CD4-positive, alpha-beta T cell treated with Interleukin-4 for 4 hours (primary cell): Measurements from ENCODE around the gene PTPRU.

ENCODE experiments used
- DNase-seq: peaks from one replicate; pipeline ENCODE4 v3.0.0-alpha.2; 2020

Gene PTPRU

DNA sequence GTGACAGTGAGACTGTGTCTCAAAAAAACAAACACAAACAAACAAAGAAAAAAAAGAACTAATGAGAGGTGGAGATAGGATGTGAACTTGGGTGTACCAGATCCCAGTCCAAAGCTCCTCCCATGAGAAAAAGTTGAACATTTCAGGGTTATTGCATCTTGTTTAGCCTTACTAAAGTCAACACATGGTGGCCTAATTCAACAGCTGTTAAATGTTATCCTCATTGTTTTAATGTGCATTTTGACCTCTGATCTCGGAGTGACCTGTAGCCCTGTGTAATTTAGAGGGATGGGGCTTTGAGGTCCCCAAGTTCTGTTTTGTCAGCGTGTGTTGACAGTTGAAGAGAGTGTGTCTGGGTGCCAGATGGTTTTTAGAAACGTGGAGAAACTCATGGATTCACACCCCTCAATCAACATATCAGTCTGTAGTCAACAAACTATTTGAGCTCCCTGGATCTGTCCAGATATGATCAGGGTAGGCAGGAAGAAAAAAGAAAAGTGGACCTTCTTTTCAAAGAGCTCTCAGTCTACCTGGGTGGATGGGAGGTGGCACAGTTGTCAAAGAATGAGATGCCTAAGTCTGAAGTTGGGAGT lies 34.7 kb downstream of the PTPRU start:
- no peak for DNase-seq

DNA sequence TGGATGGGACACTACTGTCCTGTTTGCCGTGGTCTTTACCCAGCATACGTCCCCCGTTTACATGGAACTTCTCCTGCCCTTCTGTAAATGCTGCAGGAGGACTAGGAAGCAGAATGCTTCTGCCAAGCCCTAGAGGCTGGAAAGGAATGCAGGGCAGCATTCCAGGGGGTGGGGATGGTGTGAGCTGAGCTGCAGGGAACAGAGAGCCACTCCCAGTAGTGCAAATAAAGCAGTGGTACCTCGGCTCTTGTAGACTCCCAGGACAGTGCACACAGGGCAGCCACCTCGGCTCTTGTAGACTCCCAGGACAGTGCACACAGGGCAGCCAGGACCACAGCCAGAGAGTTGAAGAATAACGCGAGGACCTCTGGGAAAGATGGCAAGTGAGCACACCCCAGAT lies 35.4 kb downstream of the PTPRU start:
- DNase-seq: no peak

DNA sequence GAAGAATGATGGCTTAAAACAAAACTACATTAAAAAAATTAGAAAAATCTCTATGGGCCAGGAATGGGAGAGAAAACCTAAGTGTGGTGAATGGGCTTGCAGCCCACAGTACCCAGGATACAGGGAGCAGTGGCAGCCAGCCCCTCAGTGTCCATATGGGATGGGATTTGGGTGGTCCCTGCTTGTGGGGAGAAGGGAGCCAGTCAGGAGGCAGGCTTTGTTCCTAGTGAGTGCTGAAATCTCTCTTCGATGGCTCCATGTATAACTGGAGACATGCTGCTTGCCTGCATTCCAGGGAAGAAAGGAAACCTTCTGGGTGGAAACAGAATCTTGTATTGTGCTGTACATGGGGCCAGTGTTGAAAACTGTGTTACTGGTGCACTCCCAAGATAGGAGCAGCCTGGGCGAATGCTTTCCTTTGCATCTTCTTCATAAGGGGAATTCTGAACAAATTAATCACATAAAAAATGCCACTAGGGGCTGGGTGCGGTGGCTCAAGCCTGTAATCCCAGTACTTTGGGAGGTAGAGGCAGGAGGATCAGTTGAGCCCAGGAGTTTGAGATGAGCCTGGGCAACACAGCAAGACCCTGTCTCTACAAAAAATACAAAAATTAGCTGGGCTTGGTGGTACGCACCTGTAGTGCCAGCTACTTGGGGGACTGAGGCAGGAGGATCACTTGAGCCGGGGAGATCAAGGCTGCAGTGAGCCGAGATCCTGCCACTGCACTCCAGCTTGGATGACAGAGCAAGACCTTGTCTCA lies 36.0 kb downstream of the PTPRU start:
- no peak for DNase-seq

DNA sequence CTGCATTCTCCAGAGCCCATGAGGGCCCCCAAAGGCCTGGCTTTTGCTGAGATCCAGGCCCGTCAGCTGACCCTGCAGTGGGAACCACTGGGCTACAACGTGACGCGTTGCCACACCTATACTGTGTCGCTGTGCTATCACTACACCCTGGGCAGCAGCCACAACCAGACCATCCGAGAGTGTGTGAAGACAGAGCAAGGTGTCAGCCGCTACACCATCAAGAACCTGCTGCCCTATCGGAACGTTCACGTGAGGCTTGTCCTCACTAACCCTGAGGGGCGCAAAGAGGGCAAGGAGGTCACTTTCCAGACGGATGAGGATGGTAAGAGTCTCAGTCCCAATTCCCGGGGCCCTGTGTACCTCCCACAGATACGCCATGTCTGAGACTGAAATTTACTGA lies 39.1 kb downstream of the PTPRU start:
- no peak for DNase-seq

DNA sequence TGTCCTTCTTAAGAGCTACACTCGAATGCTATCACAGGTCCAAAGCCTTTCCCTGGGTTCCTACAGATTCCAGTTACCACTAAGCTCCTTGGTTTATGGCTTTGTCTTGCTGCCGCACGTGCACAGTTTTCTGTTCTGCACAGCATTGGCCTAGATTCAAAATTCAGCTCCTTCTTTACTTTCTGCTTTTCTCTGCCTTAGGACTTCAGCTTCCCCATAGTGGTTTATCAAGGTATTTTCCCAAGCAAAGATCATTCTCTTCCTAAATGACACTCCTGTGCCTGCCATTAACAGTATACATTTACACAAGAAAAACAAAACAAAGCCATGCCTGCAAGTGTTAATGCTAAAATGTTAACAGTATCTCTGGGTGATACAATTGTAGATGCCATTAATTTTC lies 41.8 kb downstream of the PTPRU start:
- DNase-seq: no peak

DNA sequence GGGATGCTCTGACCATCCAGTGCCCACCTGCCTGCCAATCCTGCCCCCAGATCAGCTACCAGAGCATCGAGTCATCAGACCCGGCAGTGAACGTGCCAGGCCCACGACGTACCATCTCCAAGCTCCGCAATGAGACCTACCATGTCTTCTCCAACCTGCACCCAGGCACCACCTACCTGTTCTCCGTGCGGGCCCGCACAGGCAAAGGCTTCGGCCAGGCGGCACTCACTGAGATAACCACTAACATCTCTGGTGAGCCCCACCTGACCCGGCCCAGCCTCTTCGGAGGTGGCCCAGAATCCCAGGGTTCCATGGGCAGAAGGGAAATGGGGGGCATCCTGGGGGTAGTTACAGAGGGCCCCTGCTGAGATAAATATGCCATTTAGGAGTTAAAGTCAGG lies 43.1 kb downstream of the PTPRU start:
- no peak for DNase-seq

DNA sequence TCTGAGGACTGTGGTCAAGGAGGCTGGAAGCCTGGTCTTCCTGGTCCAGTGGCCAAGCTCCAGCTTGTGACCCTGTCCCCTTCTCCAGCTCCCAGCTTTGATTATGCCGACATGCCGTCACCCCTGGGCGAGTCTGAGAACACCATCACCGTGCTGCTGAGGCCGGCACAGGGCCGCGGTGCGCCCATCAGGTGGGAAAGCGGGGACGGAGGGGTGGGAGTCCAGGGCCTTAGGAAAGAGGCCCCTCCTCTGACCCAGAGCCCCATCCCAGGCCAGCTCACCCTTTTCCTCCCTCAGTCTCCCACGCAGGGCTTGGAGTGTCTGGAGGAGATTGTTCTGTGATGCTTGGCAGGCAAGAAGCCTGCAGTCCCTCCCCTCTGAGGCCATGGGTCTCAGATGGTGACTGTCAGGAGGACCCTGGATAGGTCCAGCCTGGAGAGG lies 43.6 kb downstream of the PTPRU start:
- DNase-seq: no peak

GRCh38 chr1:29280409-29281131 lies 44.2 kb downstream of the PTPRU start:
- DNase-seq: no peak

DNA sequence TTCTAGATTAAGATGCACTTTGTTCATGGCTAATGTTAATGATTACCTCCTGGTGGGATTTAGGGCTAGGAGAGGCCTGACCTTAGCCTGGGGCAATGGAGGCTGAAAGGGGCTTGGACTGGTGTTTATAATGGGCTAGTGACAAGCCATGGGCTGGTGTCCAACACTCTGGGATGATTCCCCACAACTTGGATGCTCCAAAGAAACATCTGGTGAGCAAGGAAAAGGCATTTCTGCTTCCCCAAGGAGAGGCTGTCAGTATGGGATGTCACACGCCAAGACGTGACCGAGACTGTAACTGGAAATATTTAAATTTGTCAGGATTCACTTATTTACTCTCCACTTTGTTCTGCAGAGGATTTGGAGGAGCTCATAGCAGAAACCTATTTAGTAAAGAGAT lies 45.2 kb downstream of the PTPRU start:
- no peak for DNase-seq

GRCh38 chr1:29282135-29282923 lies 46.0 kb downstream of the PTPRU start:
- DNase-seq: no peak

GRCh38 chr1:29282924-29283803 lies 46.8 kb downstream of the PTPRU start:
- DNase-seq: no peak

GRCh38 chr1:29283804-29284195 lies 47.5 kb downstream of the PTPRU start:
- no peak for DNase-seq

GRCh38 chr1:29284286-29284960 lies 48.1 kb downstream of the PTPRU start:
- no peak for DNase-seq

- DNase-seq: no peak
Measured at GRCh38 chr1:29284961-29285560, 48.7 kb downstream of the PTPRU start.

- DNase-seq: no peak
Measured at GRCh38 chr1:29285771-29286170, 49.4 kb downstream of the PTPRU start.

DNA sequence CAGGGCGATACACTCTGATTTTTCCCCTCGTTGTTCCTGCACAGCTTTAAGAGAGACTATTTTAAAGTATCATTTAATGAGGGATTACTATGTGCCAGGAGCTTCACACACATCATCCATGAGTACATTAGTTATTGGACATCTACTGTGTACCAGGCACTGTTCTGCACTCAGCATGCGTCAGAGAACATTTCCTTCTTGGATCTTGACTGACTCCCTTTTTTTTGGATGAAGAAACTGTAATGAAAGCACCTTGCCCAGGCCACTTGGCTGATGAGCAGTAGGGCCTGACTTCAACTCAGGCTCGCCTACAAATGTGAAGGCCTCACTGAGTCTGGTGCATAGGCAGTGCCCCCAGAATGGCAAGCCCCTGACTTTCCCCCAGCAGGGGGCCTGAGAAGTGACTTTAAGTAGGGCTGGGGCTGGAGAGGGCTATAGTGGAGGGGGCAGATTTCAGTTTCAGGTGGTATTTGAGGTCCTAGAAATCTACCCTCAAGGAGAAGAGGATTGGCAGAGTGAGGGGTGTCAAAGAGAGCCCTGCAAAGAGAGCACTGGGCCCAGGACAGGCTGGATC lies 50.0 kb downstream of the PTPRU start:
- DNase-seq: no peak

DNA sequence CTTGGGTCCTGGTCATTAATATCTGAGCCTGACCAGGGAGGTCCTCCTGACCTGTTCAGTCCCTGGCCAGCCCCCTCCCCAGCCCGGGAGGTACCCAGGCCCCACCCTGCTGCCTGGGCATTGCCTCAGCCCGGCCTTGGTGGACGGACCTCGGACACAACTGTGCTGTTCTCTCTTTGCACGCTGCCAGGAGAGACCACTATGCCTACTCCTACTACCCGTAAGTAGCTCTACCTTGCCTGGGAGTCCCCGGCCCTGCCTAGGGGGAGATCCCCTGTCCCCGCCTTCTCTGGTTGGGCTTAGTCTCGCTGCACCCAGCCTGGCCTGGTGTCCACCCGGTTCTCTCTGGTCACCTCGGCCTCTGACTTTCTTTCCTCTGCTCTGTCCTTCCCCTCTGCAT lies 53.2 kb downstream of the PTPRU start:
- no peak for DNase-seq

GRCh38 chr1:29290414-29290985 lies 54.2 kb downstream of the PTPRU start:
- DNase-seq: no peak

DNA sequence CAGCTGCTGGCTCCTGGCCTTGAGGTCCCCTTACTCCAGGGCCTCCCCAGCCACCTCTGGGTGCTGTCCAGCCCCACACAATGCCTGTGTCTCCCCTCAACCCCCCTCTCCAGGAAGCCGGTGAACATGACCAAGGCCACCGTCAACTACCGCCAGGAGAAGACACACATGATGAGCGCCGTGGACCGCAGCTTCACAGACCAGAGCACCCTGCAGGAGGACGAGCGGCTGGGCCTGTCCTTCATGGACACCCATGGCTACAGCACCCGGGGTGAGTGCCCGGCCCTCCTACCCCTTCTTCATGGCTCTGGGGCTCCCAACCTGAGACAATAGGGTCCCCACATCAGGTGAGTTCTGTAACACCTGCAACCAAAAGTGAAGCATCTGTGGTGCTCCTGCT lies 55.4 kb downstream of the PTPRU start:
- DNase-seq: no peak

GRCh38 chr1:29292344-29292743 lies 56.0 kb downstream of the PTPRU start:
- DNase-seq: no peak

DNA sequence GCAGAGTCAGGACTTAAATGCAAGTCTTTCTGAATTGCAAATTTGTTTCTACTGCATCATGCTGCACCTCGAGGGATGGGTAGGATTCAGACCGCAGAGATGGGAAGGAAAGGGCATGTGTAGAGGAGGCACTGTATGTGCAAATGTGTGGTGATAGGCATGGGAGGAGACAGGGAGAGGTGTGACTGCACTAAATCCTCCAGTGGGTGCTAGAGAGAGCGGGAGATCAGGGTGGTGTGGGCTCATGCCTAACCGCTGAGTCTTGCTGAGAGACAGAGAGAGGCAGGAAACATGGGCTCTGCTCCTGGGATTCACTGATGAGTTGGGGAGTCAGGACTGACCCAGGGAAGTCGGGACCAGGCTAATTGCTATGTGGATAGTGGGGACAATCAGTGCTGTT lies 61.1 kb downstream of the PTPRU start:
- DNase-seq: no peak
